Ascending aorta (tissue), 2 donors: ENCODE data around the gene ENOX1. TPM values are rescaled to one million over a fixed set of nuclear protein-coding genes. Genes with fewer than 3 reads are reported as not detected.

Experiments
- DNase-seq, 2 donors: peaks; one replicate each; pipeline ENCODE4 v3.0.0-alpha.2; 2019; ENCODE audit warnings: low spot score in 2 of 2
- H3K27ac ChIP-seq, 2 donors: fragments of 200-600 bp; sonication (generic); one replicate each; pipeline ENCODE4 v1.5.1; 2016 to 2017; ENCODE audit warnings: mild to moderate bottlenecking in 1 of 2
- H3K27me3 ChIP-seq: fragments of 200-600 bp; sonication (generic); one replicate; pipeline ENCODE4 v1.5.1; 2017
- H3K36me3 ChIP-seq, 2 donors: fragments of 200-600 bp; sonication (generic); one replicate each; pipeline ENCODE4 v1.5.1; 2016
- H3K4me1 ChIP-seq, 2 donors: fragments of 200-600 bp; sonication (generic); one replicate each; pipeline ENCODE4 v1.5.1; 2016 to 2017; ENCODE audit warnings: mild to moderate bottlenecking in 1 of 2
- H3K4me3 ChIP-seq, 2 donors: fragments of 200-600 bp; sonication (generic); one replicate each; pipeline ENCODE4 v1.5.1; 2016 to 2017; ENCODE audit warnings: mild to moderate bottlenecking in 1 of 2
- H3K9me3 ChIP-seq, 2 donors: fragments of 200-600 bp; sonication (generic); one replicate each; pipeline ENCODE4 v1.5.1; 2016
- intact Hi-C: fragments of 100-400 bp; cut with DNase I; formaldehyde crosslinking; loops from one replicate; pipeline ENCODE4 v1.15.1; 2023
- total RNA-seq: library from RNA; depleted of rRNA; stranded (reverse); fragments of >200 nt; gene quantifications from one replicate; pipeline ENCODE4 v1.1.0, GENCODE V29; 2016
- TF ChIP-seq, protein P1 (sequence below), 3 experiments: fragments of 200-600 bp in 2 of 3; fragments of 450-650 bp in 1 of 3; sonication (generic) in 2 of 3; IDR thresholded peaks; one replicate each; pipeline ENCODE4 v1.5.1; 2016 to 2019; ENCODE audit warnings: antibody characterized with exemption in 3 of 3, mild to moderate bottlenecking in 1 of 3, moderate library complexity in 1 of 3

Gene ENOX1
- total RNA-seq, 1 donor from 2014 or later: 0.21 TPM

DNA sequence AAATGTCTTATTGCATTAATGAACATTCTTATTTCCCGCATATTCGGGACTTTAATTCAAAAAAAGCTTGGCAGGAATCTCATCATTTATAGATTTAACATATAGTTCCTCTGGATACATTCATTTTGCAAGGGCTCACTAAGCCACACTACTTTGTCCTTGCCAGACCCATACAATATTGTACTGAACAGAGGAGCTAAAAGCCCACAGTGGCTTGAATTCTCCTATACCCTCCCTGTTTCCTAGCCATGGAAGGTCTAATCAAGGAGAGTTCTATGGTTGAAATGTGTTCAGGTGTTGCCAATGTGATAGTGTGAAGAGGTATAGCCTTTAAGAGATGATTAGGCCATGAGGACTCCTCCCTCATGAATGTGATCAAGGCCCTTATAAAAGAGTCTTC is 298.9 kb downstream of the ENOX1 start:
- no peaks in the 10 kb centered on the region for H3K9me3 ChIP-seq
- no peak overlapping the region for H3K4me3 ChIP-seq
- TF ChIP-seq, protein P1, sequence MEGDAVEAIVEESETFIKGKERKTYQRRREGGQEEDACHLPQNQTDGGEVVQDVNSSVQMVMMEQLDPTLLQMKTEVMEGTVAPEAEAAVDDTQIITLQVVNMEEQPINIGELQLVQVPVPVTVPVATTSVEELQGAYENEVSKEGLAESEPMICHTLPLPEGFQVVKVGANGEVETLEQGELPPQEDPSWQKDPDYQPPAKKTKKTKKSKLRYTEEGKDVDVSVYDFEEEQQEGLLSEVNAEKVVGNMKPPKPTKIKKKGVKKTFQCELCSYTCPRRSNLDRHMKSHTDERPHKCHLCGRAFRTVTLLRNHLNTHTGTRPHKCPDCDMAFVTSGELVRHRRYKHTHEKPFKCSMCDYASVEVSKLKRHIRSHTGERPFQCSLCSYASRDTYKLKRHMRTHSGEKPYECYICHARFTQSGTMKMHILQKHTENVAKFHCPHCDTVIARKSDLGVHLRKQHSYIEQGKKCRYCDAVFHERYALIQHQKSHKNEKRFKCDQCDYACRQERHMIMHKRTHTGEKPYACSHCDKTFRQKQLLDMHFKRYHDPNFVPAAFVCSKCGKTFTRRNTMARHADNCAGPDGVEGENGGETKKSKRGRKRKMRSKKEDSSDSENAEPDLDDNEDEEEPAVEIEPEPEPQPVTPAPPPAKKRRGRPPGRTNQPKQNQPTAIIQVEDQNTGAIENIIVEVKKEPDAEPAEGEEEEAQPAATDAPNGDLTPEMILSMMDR (IDR thresholded peaks at IDR 0.05): no peak
- no peak for DNase-seq
- no peaks in the 10 kb centered on the region for H3K36me3 ChIP-seq
- H3K27ac ChIP-seq: no peak overlapping the region
- H3K4me1 ChIP-seq: no peaks in the 10 kb centered on the region
- intact Hi-C loops: no loop called here
- H3K27me3 ChIP-seq: no peaks in the 10 kb centered on the region

GRCh38 chr13:43487461-43487860 is 299.3 kb downstream of the ENOX1 start:
- no peaks in the 10 kb centered on the region for H3K36me3 ChIP-seq
- TF ChIP-seq, protein P1 (IDR thresholded peaks at IDR 0.05): no peak
- no peak overlapping the region for H3K4me3 ChIP-seq
- no peaks in the 10 kb centered on the region for H3K9me3 ChIP-seq
- H3K4me1 ChIP-seq: no peaks in the 10 kb centered on the region
- H3K27me3 ChIP-seq: no peaks in the 10 kb centered on the region
- no peak for DNase-seq
- H3K27ac ChIP-seq: no peak overlapping the region
- intact Hi-C loops: no loop called here

DNA sequence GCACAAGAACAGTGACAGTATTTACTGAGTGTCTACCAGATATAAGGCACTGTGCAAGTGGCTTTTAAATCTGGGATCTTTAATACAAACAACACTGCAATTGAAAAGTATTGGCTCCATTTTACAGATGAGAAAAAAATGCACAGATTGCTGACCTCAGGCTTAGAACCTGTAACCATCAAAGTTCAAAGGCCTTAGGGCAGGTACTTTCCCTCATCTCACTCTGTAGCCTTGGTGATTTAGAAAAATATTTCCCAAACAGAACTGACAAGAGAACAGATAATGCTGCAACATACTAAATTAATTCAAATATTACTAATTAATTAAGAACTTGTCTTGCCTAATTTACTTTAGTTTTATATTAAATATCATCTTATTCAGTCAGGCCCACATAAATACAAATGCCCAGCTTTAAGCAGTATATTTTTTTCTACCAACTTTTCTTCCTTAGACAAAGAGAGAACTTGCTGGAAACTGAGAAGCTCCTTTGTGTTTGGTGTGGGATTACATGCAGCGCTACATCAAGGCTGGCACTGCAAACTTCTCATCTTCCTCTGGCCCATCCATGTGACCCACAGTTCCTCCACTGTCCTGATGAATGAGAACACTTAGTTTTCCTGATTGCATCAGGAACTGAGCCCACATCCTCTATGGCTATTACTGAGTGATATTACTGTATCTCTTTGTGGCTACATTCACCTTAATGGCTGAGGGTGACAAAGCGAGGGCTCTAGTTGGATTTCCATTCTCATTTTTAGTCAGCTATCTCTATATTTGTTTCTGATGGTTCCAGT is 302.1 kb downstream of the ENOX1 start:
- Histone ChIP-seq H3K27ac (no peak overlapping the region), H3K27me3 (no peaks in the 10 kb centered on the region), H3K9me3 (no peaks in the 10 kb centered on the region), H3K4me1 (no peaks in the 10 kb centered on the region), H3K36me3 (no peaks in the 10 kb centered on the region), H3K4me3 (no peak overlapping the region)
- TF ChIP-seq, protein P1 (IDR thresholded peaks at IDR 0.05): no peak
- intact Hi-C loops: no loop called here
- no peak for DNase-seq

DNA sequence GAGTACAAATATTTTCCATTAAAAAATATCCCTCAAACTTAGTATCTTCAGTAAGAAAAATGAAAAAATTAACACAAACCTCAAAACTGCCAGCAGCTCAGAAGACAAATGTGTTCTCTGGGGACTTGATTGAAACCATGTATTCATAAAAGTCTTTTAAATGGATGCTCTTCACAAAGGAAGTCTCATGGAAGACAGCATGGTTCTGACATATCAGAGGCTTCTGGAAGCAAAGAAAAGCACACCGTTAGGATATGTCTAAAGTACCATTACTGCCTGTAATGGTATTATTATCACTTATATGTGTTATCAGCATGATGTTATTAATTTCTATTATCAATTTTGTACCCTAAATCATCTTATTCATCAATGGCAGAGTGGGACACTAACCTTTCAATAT is 302.8 kb downstream of the ENOX1 start:
- intact Hi-C loops: no loop called here
- H3K4me1 ChIP-seq: no peaks in the 10 kb centered on the region
- no peak overlapping the region for H3K27ac ChIP-seq
- no peaks in the 10 kb centered on the region for H3K36me3 ChIP-seq
- no peak overlapping the region for H3K4me3 ChIP-seq
- TF ChIP-seq, protein P1 (IDR thresholded peaks at IDR 0.05): no peak
- no peak for DNase-seq
- no peaks in the 10 kb centered on the region for H3K9me3 ChIP-seq
- no peaks in the 10 kb centered on the region for H3K27me3 ChIP-seq

DNA sequence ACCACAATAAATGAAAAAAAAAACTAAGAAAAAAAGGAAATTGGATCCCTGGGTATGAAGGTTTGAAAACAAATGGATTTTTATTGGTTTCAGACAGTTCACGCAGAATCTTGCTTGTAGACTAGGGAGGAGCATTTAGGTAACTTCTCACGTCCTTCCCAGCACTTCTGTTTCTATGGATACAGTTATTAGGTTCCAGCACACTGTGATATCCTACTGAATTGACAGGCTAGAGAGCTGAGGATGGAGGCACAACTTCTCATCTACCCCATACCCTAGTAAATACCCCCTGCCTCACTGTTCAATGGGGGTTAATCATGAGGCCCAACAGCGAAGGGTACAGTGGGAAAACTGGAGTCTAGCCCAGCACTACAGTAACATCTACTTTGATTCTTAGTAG is 304.1 kb downstream of the ENOX1 start:
- Histone ChIP-seq H3K36me3 (no peaks in the 10 kb centered on the region), H3K4me1 (peaks cover 0 to 2% of the 10 kb centered on the region in 2 donors), H3K9me3 (no peaks in the 10 kb centered on the region), H3K4me3 (no peak overlapping the region), H3K27me3 (no peaks in the 10 kb centered on the region), H3K27ac (no peak overlapping the region)
- intact Hi-C loops: no loop called here
- TF ChIP-seq, protein P1 (IDR thresholded peaks at IDR 0.05): no peak
- DNase-seq: no peak
